Heart left ventricle (tissue), 16 donors: ENCODE data around the gene RPTOR. TPM values are rescaled to one million over a fixed set of nuclear protein-coding genes. Genes with fewer than 3 reads are reported as not detected.

ENCODE experiments used
- ATAC-seq, 4 donors: fragments of 200-7000 bp; cut with Tn5 transposase; one replicate each; pipeline ENCODE4 v1.9.1; 2020 to 2022; ENCODE audit warnings: moderate library complexity in 4 of 4, mild to moderate bottlenecking in 3 of 4, moderate number of reproducible peaks in 1 of 4
- DNase-seq, 5 donors: peaks; one replicate each; pipeline ENCODE4 v3.0.0-alpha.2; 2020
- H3K27ac ChIP-seq, 12 donors: fragments of 200-600 bp; sonication (generic) in 4 of 12; one replicate each; pipeline versions ENCODE4 v1.5.0 to v1.8.0; 2016 to 2022; ENCODE audit warnings: mild to moderate bottlenecking in 2 of 12
- H3K27me3 ChIP-seq, 9 donors: fragments of 200-600 bp; sonication (generic) in 2 of 9; one replicate each; pipeline versions ENCODE4 v1.5.1 to v1.8.0; 2016 to 2022; ENCODE audit warnings: mild to moderate bottlenecking in 3 of 9
- H3K36me3 ChIP-seq, 9 donors: fragments of 200-600 bp; sonication (generic) in 2 of 9; one replicate each; pipeline versions ENCODE4 v1.5.0 to v1.8.0; 2018 to 2022; ENCODE audit warnings: mild to moderate bottlenecking in 2 of 9
- H3K4me1 ChIP-seq, 12 donors: fragments of 200-600 bp; sonication (generic) in 4 of 12; one replicate each; pipeline versions ENCODE4 v1.5.0 to v1.8.0; 2016 to 2022; ENCODE audit warnings: mild to moderate bottlenecking in 3 of 12
- H3K4me3 ChIP-seq, 12 donors: fragments of 200-600 bp; sonication (generic) in 4 of 12; one replicate each; pipeline versions ENCODE4 v1.5.0 to v1.8.0; 2017 to 2022; ENCODE audit warnings: mild to moderate bottlenecking in 9 of 12, moderate library complexity in 4 of 12
- H3K9me3 ChIP-seq, 12 donors: fragments of 200-600 bp; sonication (generic) in 4 of 12; one replicate each; pipeline versions ENCODE4 v1.5.0 to v1.8.0; 2016 to 2022; ENCODE audit warnings: mild to moderate bottlenecking in 1 of 12
- CTCF ChIP-seq, 12 donors: fragments of 200-600 bp; sonication (generic) in 4 of 12; IDR thresholded peaks; one replicate each; pipeline versions ENCODE4 v1.5.0 to v1.8.0; 2018 to 2022; ENCODE audit warnings: antibody characterized with exemption in 12 of 12, mild to moderate bottlenecking in 5 of 12
- POLR2A ChIP-seq, 2 donors: fragments of 450-650 bp; IDR thresholded peaks; one replicate each; pipeline ENCODE4 v1.6.1; 2017; ENCODE audit warnings: antibody characterized with exemption in 2 of 2, mild to moderate bottlenecking in 2 of 2, moderate library complexity in 2 of 2
- WGBS, 4 donors: extraction: QIAGEN DNeasy Blood & Tissue Kit in 2 of 4; methylation state at CpG; one replicate each; pipeline versions ENCODE4 v1.1.5 to v1.1.7; 2013 to 2018; 5-methylcytosine and 5-hydroxymethylcytosine counted together
- intact Hi-C, 10 donors: fragments of 100-400 bp; cut with DNase I; formaldehyde crosslinking; loops; one replicate each; pipeline versions ENCODE4 v1.11.1 to v1.14.2; 2022
- polyA plus RNA-seq, 2 donors: library from polyadenylated mRNA; stranded (reverse); fragments of 200-250 nt; gene quantifications; one replicate each; pipeline ENCODE4 v1.2.3, GENCODE V29; 2013
- total RNA-seq, 9 donors: library from RNA; depleted of rRNA in 2 of 9; stranded (reverse); fragments of >200 nt in 2 of 9; fragmentation: NEBNext Ultra II Directional in 3 of 9; extraction: Animal tissue kit (Norgen Biotek cat#: 25700) in 3 of 9; gene quantifications; one replicate each; pipeline versions ENCODE4 v1.1.0 to v1.2.4, GENCODE V29; 2016 to 2023
- donor health status: ischemic (EF 13 %, LVEDD 7.1; RV severe dilation, severe dysfunction).
- donor health status: healthy with polysubstance abuse.
- donor health status: DM: no; HTN: yes; CAD: no.
- donor health status: DM: no; HTN: no; CAD: no.
- donor health status: ischemic (EF 25% LVEDD 6.9; RV normal size, moderate dysfunction).
- donor health status: ischemic (EF 25% LVEDD 5.7; RV mildly dilated, moderate dysfunction).
- donor health status: healthy.
- donor health status: DM: yes; HTN: yes; CAD: no.
- donor health status: ischemic (EF 35%, LVEDD 5.7; RV mildly dilated, moderate dysfunction).
- donor health status: nonischemic (EF 11% LVEDD 7.7; RV severe dilation, severe dysfunction).
- donor health status: DM: yes; HTN: yes; CAD: no.
- donor health status: PGD.
- donor health status: ischemic (EF 29% LVEDD 5.4; RV normal size, mild dysfunction).
- donor health status: nonischemic (EF 23%, LVEDD 6.1; RV moderate dilation, normal function).

RPTOR gene
- total and polyA plus RNA-seq, 11 donors = 14.7 to 31.7 (median 26.0) TPM

- Histone ChIP-seq H3K27me3 (no peaks in the 10 kb centered on the region), H3K9me3 (no peaks in the 10 kb centered on the region), H3K36me3 (peaks cover 0 to 47% (median 29%) of the 10 kb centered on the region in 9 donors), H3K4me1 (peaks cover 0 to 39% (median 15%) of the 10 kb centered on the region in 12 donors), H3K27ac (no peak overlapping the region), H3K4me3 (no peak overlapping the region)
- ATAC-seq = no peak
- intact Hi-C loops = no loop called here
- TF ChIP-seq POLR2A (IDR thresholded peaks at IDR 0.05) (no peak), CTCF (IDR thresholded peaks at IDR 0.05) (no peak)
- 77 to 86% (median 85%) methylated on average over 24 of the region's 24 CpGs for WGBS, 4 donors
- DNase-seq = peak in 1 of 5 donors; percentile 51
These were observed 343.9 kb downstream of the RPTOR start for GRCh38 chr17:80888276-80889160.

- Histone ChIP-seq H3K36me3 (peaks cover 0 to 45% (median 29%) of the 10 kb centered on the region in 9 donors), H3K27me3 (no peaks in the 10 kb centered on the region), H3K4me1 (peaks cover 0 to 39% (median 15%) of the 10 kb centered on the region in 12 donors), H3K9me3 (no peaks in the 10 kb centered on the region), H3K27ac (peak overlapping the region in 1 of 12 donors; percentile 82), H3K4me3 (no peak overlapping the region)
- DNase-seq (no peak), ATAC-seq (no peak)
- no peak for TF ChIP-seq CTCF (IDR thresholded peaks at IDR 0.05)
- no peak for TF ChIP-seq POLR2A (IDR thresholded peaks at IDR 0.05)
- WGBS, 4 donors = 88 to 94% (median 91%) methylated on average over 24 to 40 of the region's 40 CpGs
- intact Hi-C loops = no loop called here
These were observed 344.9 kb downstream of the RPTOR start for GRCh38 chr17:80889231-80890195.

- intact Hi-C loops = no loop called here
- Histone ChIP-seq H3K9me3 (no peaks in the 10 kb centered on the region), H3K4me1 (peaks cover 0 to 39% (median 15%) of the 10 kb centered on the region in 12 donors), H3K36me3 (peaks cover 0 to 42% (median 22%) of the 10 kb centered on the region in 9 donors), H3K4me3 (no peak overlapping the region), H3K27me3 (no peaks in the 10 kb centered on the region), H3K27ac (peak overlapping the region in 2 of 12 donors; percentile 38 to 82)
- TF ChIP-seq POLR2A (IDR thresholded peaks at IDR 0.05) (no peak), CTCF (IDR thresholded peaks at IDR 0.05) (no peak)
- DNase-seq (peak in 1 of 5 donors; percentile 33), ATAC-seq (no peak)
- 88 to 91% (median 91%) methylated on average over 26 to 31 of the region's 31 CpGs for WGBS, 4 donors
These were observed 345.7 kb downstream of the RPTOR start for GRCh38 chr17:80890196-80890920.
